Pancreas (tissue), 10 donors: ENCODE results near the gene C2orf15. TPM values are rescaled to one million over a fixed set of nuclear protein-coding genes. Genes with fewer than 3 reads are reported as not detected.

Experiments used
- ATAC-seq, 4 donors: fragments of 200-7000 bp; cut with Tn5 transposase; one replicate each; pipeline versions ENCODE4 v1.8.0 to v1.9.1; 2020; ENCODE audit warnings: mild to moderate bottlenecking in 4 of 4, moderate library complexity in 4 of 4
- DNase-seq, 6 donors: peaks; one replicate each; pipeline ENCODE4 v3.0.0-alpha.2; 2020
- FAIRE-seq: peaks from 2 replicates; lab custom pipeline; 2012; peaks lifted over from hg19 to GRCh38; lab: Jason Lieb, UNC
- H3K27ac ChIP-seq, 4 donors: fragments of 200-600 bp; sonication (generic); 1 replicate in 3 of 4; 2 replicates in 1 of 4; pipeline versions ENCODE4 v1.5.0 to v1.8.0; 2020
- H3K27me3 ChIP-seq, 4 donors: fragments of 200-600 bp; one replicate each; pipeline ENCODE4 v1.8.0; 2021
- H3K36me3 ChIP-seq, 3 donors: fragments of 200-600 bp; sonication (generic) in 1 of 3; one replicate each; pipeline versions ENCODE4 v1.5.0 to v1.8.0; 2020 to 2021
- H3K4me1 ChIP-seq, 3 donors: fragments of 200-600 bp; one replicate each; pipeline ENCODE4 v1.8.0; 2021
- H3K4me3 ChIP-seq, 4 donors: fragments of 200-600 bp; sonication (generic) in 2 of 4; one replicate each; pipeline versions ENCODE4 v1.5.0 to v1.8.0; 2020 to 2021
- H3K9me3 ChIP-seq, 4 donors: fragments of 200-600 bp; one replicate each; pipeline ENCODE4 v1.8.0; 2021
- WGBS, 2 donors: extraction: QIAGEN DNeasy Blood & Tissue Kit; methylation state at CpG; one replicate each; pipeline ENCODE4 v1.1.7; 2013; 5-methylcytosine and 5-hydroxymethylcytosine counted together
- intact Hi-C, 3 donors: fragments of 100-400 bp; cut with DNase I; formaldehyde crosslinking; loops; one replicate each; pipeline versions ENCODE4 v1.11.1 to v1.14.2; 2022
- polyA plus RNA-seq, 2 donors: library from polyadenylated mRNA; stranded (reverse); fragments of 200-250 nt; gene quantifications; one replicate each; pipeline ENCODE4 v1.2.3, GENCODE V29; 2013
- total RNA-seq, 6 donors: library from RNA; stranded (reverse); fragmentation: NEBNext Ultra II Directional in 4 of 6; extraction: Animal tissue kit (Norgen Biotek cat#: 25700) in 4 of 6; gene quantifications; one replicate each; pipeline versions ENCODE4 v1.2.1 to v1.2.4, GENCODE V29; 2021 to 2023
- TF ChIP-seq, protein P1 (sequence below), 4 donors: fragments of 200-600 bp; sonication (generic) in 3 of 4; IDR thresholded peaks; one replicate each; pipeline versions ENCODE4 v1.5.0 to v1.8.0; 2021; ENCODE audit warnings: antibody characterized with exemption in 4 of 4
- donor health status: healthy with polysubstance abuse.
- donor health status: DM: no; HTN: no; CAD: no; lungs with moderate emphysema.
- donor health status: DM: no; HTN: no; CAD: no.
- donor health status: control.
- donor health status: control.
- donor health status: Bipolar disorder and iron deficiency.
- donor health status: DM: yes; HTN: yes; CAD: no.
- donor health status: DM: no; HTN: no; CAD: no.
- donor health status: DM: no; HTN: no; CAD: no.
- donor health status: DM: yes; HTN: yes; CAD: no.

C2orf15 gene
- total and polyA plus RNA-seq, 8 donors, result 0.63 to 5.2 (median 1.6) TPM

DNA sequence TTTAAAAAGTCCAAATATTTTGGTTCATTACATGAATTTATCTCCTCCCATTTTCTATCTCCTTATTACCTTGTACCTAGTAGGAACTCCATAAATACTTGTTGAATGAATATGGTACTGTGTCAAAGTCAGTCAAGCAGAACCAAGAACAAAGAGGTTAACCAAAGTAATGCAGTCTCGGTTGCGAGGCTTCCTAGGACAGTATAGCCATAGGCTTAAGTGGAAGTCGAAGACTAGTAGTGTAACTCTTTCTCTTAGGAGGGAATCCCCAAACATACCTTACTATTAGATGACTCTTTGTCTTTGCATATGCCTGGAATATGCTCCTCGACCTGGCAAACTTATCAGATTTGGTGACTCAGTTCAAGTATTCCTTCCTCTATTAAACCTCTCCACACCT is 18.1 kb downstream of the C2orf15 start:
- DNase-seq (no peak), ATAC-seq (no peak), FAIRE-seq (no peak)
- Histone ChIP-seq H3K27ac (no peak overlapping the region), H3K36me3 (no peaks in the 10 kb centered on the region), H3K4me3 (no peak overlapping the region), H3K4me1 (peaks cover 0 to 4% (median 0%) of the 10 kb centered on the region in 3 donors), H3K27me3 (no peaks in the 10 kb centered on the region), H3K9me3 (no peaks in the 10 kb centered on the region)
- TF ChIP-seq, protein P1, sequence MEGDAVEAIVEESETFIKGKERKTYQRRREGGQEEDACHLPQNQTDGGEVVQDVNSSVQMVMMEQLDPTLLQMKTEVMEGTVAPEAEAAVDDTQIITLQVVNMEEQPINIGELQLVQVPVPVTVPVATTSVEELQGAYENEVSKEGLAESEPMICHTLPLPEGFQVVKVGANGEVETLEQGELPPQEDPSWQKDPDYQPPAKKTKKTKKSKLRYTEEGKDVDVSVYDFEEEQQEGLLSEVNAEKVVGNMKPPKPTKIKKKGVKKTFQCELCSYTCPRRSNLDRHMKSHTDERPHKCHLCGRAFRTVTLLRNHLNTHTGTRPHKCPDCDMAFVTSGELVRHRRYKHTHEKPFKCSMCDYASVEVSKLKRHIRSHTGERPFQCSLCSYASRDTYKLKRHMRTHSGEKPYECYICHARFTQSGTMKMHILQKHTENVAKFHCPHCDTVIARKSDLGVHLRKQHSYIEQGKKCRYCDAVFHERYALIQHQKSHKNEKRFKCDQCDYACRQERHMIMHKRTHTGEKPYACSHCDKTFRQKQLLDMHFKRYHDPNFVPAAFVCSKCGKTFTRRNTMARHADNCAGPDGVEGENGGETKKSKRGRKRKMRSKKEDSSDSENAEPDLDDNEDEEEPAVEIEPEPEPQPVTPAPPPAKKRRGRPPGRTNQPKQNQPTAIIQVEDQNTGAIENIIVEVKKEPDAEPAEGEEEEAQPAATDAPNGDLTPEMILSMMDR (IDR thresholded peaks at IDR 0.05), result no peak
- WGBS, 2 donors, result 85 to 91% methylated on average over 4 of the region's 4 CpGs
- intact Hi-C loops, result no loop called here

DNA sequence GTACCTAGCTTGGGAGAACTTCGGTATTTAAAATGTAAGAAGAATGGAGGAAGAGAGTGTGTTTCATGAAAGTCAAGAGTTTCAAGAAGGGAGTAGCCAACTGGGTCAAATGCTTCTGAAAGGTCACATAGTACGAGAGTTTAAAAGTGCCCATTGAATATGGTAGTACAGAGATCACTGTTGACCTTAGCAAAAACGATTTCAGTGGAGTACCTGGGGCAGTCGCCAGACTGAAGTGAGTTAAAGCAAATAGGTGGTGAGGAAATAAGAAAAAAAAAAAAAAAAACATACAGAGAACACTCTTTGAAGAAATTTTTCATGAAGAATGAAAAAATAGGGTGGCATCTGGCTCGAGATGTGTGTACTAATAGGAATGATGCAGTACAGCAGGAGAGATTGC is 24.7 kb downstream of the C2orf15 start:
- H3K27ac ChIP-seq, result no peak overlapping the region
- H3K4me1 ChIP-seq, result no peaks in the 10 kb centered on the region
- no peak for ATAC-seq
- no peak for FAIRE-seq
- WGBS, 2 donors, result 80 to 82% methylated on average over 5 of the region's 5 CpGs
- no peaks in the 10 kb centered on the region for H3K9me3 ChIP-seq
- H3K36me3 ChIP-seq, result peaks cover 0 to 20% (median 7%) of the 10 kb centered on the region in 3 donors
- H3K27me3 ChIP-seq, result no peaks in the 10 kb centered on the region
- TF ChIP-seq, protein P1 (IDR thresholded peaks at IDR 0.05), result no peak
- H3K4me3 ChIP-seq, result no peak overlapping the region
- DNase-seq, result no peak
- intact Hi-C loops, result no loop called here

GRCh38 chr2:99169534-99169933 is 28.0 kb downstream of the C2orf15 start:
- ATAC-seq (no peak), FAIRE-seq (no peak), DNase-seq (no peak)
- TF ChIP-seq, protein P1 (IDR thresholded peaks at IDR 0.05), result no peak
- peaks cover 0 to 20% (median 7%) of the 10 kb centered on the region in 3 donors for H3K36me3 ChIP-seq
- no peak overlapping the region for H3K4me3 ChIP-seq
- WGBS, 2 donors, result 36 to 53% methylated on average over 1 of the region's 1 CpG
- no peak overlapping the region for H3K27ac ChIP-seq
- H3K4me1 ChIP-seq, result no peaks in the 10 kb centered on the region
- intact Hi-C loops, result no loop called here
- H3K9me3 ChIP-seq, result no peaks in the 10 kb centered on the region
- H3K27me3 ChIP-seq, result no peaks in the 10 kb centered on the region

DNA sequence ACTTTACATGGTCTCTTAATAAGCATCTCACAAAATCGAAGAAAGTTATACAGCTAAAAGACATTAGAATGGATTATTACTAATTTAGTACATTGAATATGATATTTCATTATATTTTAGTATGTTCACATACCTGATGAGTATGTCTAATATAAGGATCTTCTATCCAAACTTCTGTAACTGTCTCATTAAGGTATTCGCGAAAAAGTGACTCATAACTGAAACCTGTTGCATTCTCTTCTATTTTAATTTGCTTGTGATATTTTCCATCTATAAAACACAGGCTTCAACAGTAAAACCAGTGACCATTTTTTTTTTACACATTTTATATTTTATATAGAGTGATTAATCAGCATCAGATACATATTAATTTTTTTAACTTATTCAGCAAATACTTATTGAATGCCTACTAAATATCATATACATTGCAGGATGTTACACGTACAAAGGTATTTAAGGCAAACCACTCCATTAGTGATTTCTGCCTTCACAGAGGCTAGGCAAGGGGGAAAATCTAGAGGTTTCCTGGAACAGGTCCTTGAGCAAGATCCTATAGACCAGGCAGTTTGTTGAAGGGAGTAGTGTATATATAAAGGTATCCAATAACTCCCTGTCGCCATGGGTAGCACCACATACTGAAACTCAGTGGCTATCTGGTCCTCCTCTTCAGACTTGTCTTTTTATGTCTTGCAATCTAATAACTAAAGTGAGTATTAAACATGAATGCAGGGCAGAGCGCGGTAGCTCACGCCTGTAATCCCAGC is 30.1 kb downstream of the C2orf15 start:
- H3K9me3 ChIP-seq, result no peaks in the 10 kb centered on the region
- H3K4me3 ChIP-seq, result no peak overlapping the region
- WGBS, 2 donors, result 94% methylated on average over 8 of the region's 8 CpGs
- TF ChIP-seq, protein P1 (IDR thresholded peaks at IDR 0.05), result no peak
- intact Hi-C loops, result no loop called here
- no peaks in the 10 kb centered on the region for H3K27me3 ChIP-seq
- no peak overlapping the region for H3K27ac ChIP-seq
- ATAC-seq, result no peak
- no peak for DNase-seq
- H3K36me3 ChIP-seq, result peaks cover 0 to 20% (median 7%) of the 10 kb centered on the region in 3 donors
- no peaks in the 10 kb centered on the region for H3K4me1 ChIP-seq
- FAIRE-seq, result no peak
